Natural killer cell (primary cell): ENCODE results near the gene RRP1. TPM values are rescaled to one million over a fixed set of nuclear protein-coding genes. Genes with fewer than 3 reads are reported as not detected.

ENCODE experiments used
- ATAC-seq, 3 donors: fragments of 150-1000 bp in 2 of 3; fragments of 200-7000 bp in 1 of 3; cut with Tn5 transposase; 1 replicate in 1 of 3; 2 replicates in 2 of 3; pipeline ENCODE4 v1.10.0; 2021; ENCODE audit warnings: mild to moderate bottlenecking in 2 of 3, moderate library complexity in 2 of 3
- DNase-seq, 2 donors: peaks; one replicate each; pipeline versions ENCODE4 v3.0.0 to v3.0.0-alpha.2; 2013 to 2021; ENCODE audit warnings: mixed read lengths in 1 of 2
- H3K27ac ChIP-seq: one replicate; pipeline ENCODE4 v1.5.1; 2013; ENCODE audit warnings: mild to moderate bottlenecking, low read length
- H3K27me3 ChIP-seq: one replicate; pipeline ENCODE4 v1.6.1; 2013; ENCODE audit warnings: low read length; ENCODE audit not compliant: control insufficient read depth, insufficient read depth
- H3K36me3 ChIP-seq: one replicate; pipeline ENCODE4 v1.6.1; 2013; ENCODE audit warnings: low read length; ENCODE audit not compliant: control insufficient read depth, insufficient read depth
- H3K4me1 ChIP-seq: one replicate; pipeline ENCODE4 v1.6.1; 2013; ENCODE audit warnings: low read length; ENCODE audit not compliant: control insufficient read depth, insufficient read depth
- H3K4me3 ChIP-seq: one replicate; pipeline ENCODE4 v1.5.1; 2013; ENCODE audit warnings: low read length
- H3K9me3 ChIP-seq: one replicate; pipeline ENCODE4 v1.6.1; 2013; ENCODE audit warnings: low read length; ENCODE audit not compliant: control insufficient read depth, insufficient read depth
- H3K27ac Mint-ChIP-seq, 2 donors: one replicate each; pipeline ENCODE4 v1.8.0; 2022; ENCODE audit warnings: mild to moderate bottlenecking in 2 of 2, mixed read lengths in 2 of 2, moderate library complexity in 1 of 2
- H3K27me3 Mint-ChIP-seq, 2 donors: one replicate each; pipeline ENCODE4 v1.8.0; 2022; ENCODE audit warnings: low read depth in 2 of 2, mixed read lengths in 2 of 2
- H3K36me3 Mint-ChIP-seq: one replicate; pipeline ENCODE4 v1.8.0; 2022; ENCODE audit warnings: mixed read lengths
- H3K4me1 Mint-ChIP-seq, 2 donors: one replicate each; pipeline ENCODE4 v1.8.0; 2022; ENCODE audit warnings: mixed read lengths in 2 of 2
- H3K4me3 Mint-ChIP-seq: one replicate; pipeline ENCODE4 v1.8.0; 2022; ENCODE audit warnings: mild to moderate bottlenecking, moderate library complexity, mixed read lengths
- H3K9me3 Mint-ChIP-seq, 2 donors: one replicate each; pipeline ENCODE4 v1.8.0; 2022; ENCODE audit warnings: mixed read lengths in 2 of 2
- CTCF ChIP-seq: fragments of 200-600 bp; IDR thresholded peaks from one replicate; pipeline ENCODE4 v1.8.0; 2022; ENCODE audit warnings: antibody characterized with exemption
- WGBS: methylation state at CpG from one replicate; pipeline ENCODE4 v1.1.7; 2013; ENCODE audit warnings: missing lambda C conversion rate; ENCODE audit not compliant: insufficient coverage; 5-methylcytosine and 5-hydroxymethylcytosine counted together
- intact Hi-C: fragments of 100-400 bp; cut with micrococcal nuclease; formaldehyde crosslinking; loops from one replicate; pipeline ENCODE4 v1.14.2; 2022
- total RNA-seq, 4 donors: library from RNA; stranded (reverse); fragments of 120-200 nt in 1 of 4; gene quantifications; one replicate each; pipeline versions ENCODE4 v1.2.3 to v1.2.4, GENCODE V29; 2013 to 2022

The RRP1 gene
- total RNA-seq, 3 donors from 2014 or later (not counting 1 experiment from before 2014, with no cell fraction given) = 15.7 to 24.6 (median 23.7) TPM

- WGBS = 86% methylated on average over 26 of the region's 26 CpGs
- Histone ChIP-seq H3K36me3 (no peaks in the 10 kb centered on the region), H3K9me3 (no peaks in the 10 kb centered on the region), H3K27me3 (no peaks in the 10 kb centered on the region), H3K4me3 (no peak overlapping the region), H3K4me1 (peaks cover 25% of the 10 kb centered on the region), H3K27ac (no peak overlapping the region)
- Mint-ChIP-seq H3K36me3 (no peaks in the 10 kb centered on the region), H3K4me1 (peaks cover 0 to 13% of the 10 kb centered on the region in 2 donors), H3K27me3 (peaks cover 0 to 3% of the 10 kb centered on the region in 2 donors), H3K4me3 (no peak overlapping the region), H3K9me3 (no peaks in the 10 kb centered on the region), H3K27ac (no peak overlapping the region)
- no peak for TF ChIP-seq CTCF
- ATAC-seq (no peak), DNase-seq (no peak)
- intact Hi-C loops = loop anchor here (1.0 to 10.0 kb wide), 2 partner anchors 165 to 675 kb away; no protein-coding TSS in a partner anchor
These were observed 20.6 kb downstream of the RRP1 start for GRCh38 chr21:43809853-43810504.

GRCh38 chr21:43810505-43811261 is 21.3 kb downstream of the RRP1 start:
- ATAC-seq (peak; percentile 89 to 98 (median 90)), DNase-seq (peak; percentile 83 to 87)
- Histone ChIP-seq H3K27ac (no peak overlapping the region), H3K36me3 (no peaks in the 10 kb centered on the region), H3K4me1 (peaks cover 21% of the 10 kb centered on the region), H3K27me3 (no peaks in the 10 kb centered on the region), H3K9me3 (no peaks in the 10 kb centered on the region), H3K4me3 (no peak overlapping the region)
- peak overlapping the region in 1 of 2 donors; percentile 69 for H3K27ac Mint-ChIP-seq
- no peak overlapping the region for H3K4me3 Mint-ChIP-seq
- WGBS = 20% methylated on average over 22 of the region's 23 CpGs
- H3K27me3 Mint-ChIP-seq = peaks cover 0 to 3% of the 10 kb centered on the region in 2 donors
- no peaks in the 10 kb centered on the region for H3K36me3 Mint-ChIP-seq
- peaks cover 0 to 14% of the 10 kb centered on the region in 2 donors for H3K4me1 Mint-ChIP-seq
- TF ChIP-seq CTCF = peak; percentile 78
- intact Hi-C loops = loop anchor here (1.0 to 10.0 kb wide), 2 partner anchors 165 to 674 kb away; no protein-coding TSS in a partner anchor
- no peaks in the 10 kb centered on the region for H3K9me3 Mint-ChIP-seq

GRCh38 chr21:43811262-43812105 is 22.1 kb downstream of the RRP1 start:
- peaks cover 0 to 3% of the 10 kb centered on the region in 2 donors for H3K27me3 Mint-ChIP-seq
- peaks cover 0 to 14% of the 10 kb centered on the region in 2 donors for H3K4me1 Mint-ChIP-seq
- Histone ChIP-seq H3K9me3 (no peaks in the 10 kb centered on the region), H3K36me3 (no peaks in the 10 kb centered on the region), H3K27me3 (no peaks in the 10 kb centered on the region), H3K4me3 (no peak overlapping the region), H3K27ac (no peak overlapping the region), H3K4me1 (peaks cover 18% of the 10 kb centered on the region)
- TF ChIP-seq CTCF = no peak
- intact Hi-C loops = loop anchor here (2.0 to 10.0 kb wide), 2 partner anchors 127 to 673 kb away; no protein-coding TSS in a partner anchor
- no peaks in the 10 kb centered on the region for H3K36me3 Mint-ChIP-seq
- H3K9me3 Mint-ChIP-seq = no peaks in the 10 kb centered on the region
- DNase-seq (no peak), ATAC-seq (peak in 1 of 3 donors; percentile 11)
- H3K4me3 Mint-ChIP-seq = no peak overlapping the region
- peak overlapping the region in 1 of 2 donors; percentile 69 for H3K27ac Mint-ChIP-seq
- 89% methylated on average over 24 of the region's 24 CpGs for WGBS
